Esophagus muscularis mucosa (tissue), 4 donors: Measurements from ENCODE around the gene MPO.

Experiments
- EP300 ChIP-seq: sonication (generic); formaldehyde crosslinking; IDR thresholded peaks from one replicate; pipeline ENCODE4 v1.6.1; 2017; ENCODE audit warnings: antibody characterized with exemption
- POLR2A ChIP-seq: fragments of 450-650 bp; IDR thresholded peaks from one replicate; pipeline ENCODE4 v1.6.1; 2017; ENCODE audit warnings: antibody characterized with exemption, moderate library complexity, mild to moderate bottlenecking, low read depth
- POLR2AphosphoS5 ChIP-seq, 2 donors: sonication (generic); formaldehyde crosslinking; IDR thresholded peaks; one replicate each; pipeline ENCODE4 v1.6.1; 2017; ENCODE audit warnings: antibody characterized with exemption in 2 of 2
- TF ChIP-seq, protein P1 (sequence below), 3 experiments: fragments of 200-600 bp in 2 of 3; fragments of 450-650 bp in 1 of 3; sonication (generic) in 2 of 3; IDR thresholded peaks; one replicate each; pipeline ENCODE4 v1.5.1; 2017 to 2019; ENCODE audit warnings: antibody characterized with exemption in 3 of 3, mild to moderate bottlenecking in 2 of 3, moderate library complexity in 1 of 3

DNA sequence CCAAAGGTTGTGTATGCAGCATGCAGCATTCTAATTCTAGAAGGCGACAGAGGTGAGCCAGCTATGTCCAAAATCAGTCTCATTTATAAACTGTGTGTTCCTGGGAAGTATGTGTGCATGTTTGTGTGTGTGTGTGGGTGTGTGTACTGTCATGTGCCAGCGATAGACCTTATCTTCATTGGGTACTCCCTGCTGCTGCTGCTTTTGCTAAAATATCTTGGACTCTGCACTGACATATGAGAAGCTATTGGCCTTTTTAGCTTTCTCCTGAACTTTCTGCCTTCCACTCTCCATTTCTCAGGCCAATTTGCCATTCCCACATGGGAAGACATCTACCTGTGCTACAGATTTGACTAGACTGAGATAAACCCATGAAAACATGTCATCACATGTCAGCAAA is 44.3 kb downstream of the MPO start:
- TF ChIP-seq, protein P1, sequence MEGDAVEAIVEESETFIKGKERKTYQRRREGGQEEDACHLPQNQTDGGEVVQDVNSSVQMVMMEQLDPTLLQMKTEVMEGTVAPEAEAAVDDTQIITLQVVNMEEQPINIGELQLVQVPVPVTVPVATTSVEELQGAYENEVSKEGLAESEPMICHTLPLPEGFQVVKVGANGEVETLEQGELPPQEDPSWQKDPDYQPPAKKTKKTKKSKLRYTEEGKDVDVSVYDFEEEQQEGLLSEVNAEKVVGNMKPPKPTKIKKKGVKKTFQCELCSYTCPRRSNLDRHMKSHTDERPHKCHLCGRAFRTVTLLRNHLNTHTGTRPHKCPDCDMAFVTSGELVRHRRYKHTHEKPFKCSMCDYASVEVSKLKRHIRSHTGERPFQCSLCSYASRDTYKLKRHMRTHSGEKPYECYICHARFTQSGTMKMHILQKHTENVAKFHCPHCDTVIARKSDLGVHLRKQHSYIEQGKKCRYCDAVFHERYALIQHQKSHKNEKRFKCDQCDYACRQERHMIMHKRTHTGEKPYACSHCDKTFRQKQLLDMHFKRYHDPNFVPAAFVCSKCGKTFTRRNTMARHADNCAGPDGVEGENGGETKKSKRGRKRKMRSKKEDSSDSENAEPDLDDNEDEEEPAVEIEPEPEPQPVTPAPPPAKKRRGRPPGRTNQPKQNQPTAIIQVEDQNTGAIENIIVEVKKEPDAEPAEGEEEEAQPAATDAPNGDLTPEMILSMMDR (IDR thresholded peaks at IDR 0.05), result no peak
- TF ChIP-seq POLR2A (no peak), EP300 (no peak), POLR2AphosphoS5 (IDR thresholded peaks at IDR 0.05) (no peak)
